Mesenchymal stem cell (in vitro differentiated cells and primary cell): ENCODE measurements around the gene FNBP1.

Source experiments
- DNase-seq: peaks from one replicate; pipeline ENCODE4 v3.0.0-alpha.2; 2013
- H2AFZ ChIP-seq: one replicate; pipeline ENCODE4 v1.6.1; 2013; ENCODE audit warnings: low read depth, mild to moderate bottlenecking, control low read depth, inconsistent platforms, low read length, moderate library complexity
- H2AK5ac ChIP-seq: 2 replicates; pipeline ENCODE4 v1.6.1; 2013; ENCODE audit warnings: low read length, moderate library complexity, mild to moderate bottlenecking, inconsistent platforms; ENCODE audit not compliant: severe bottlenecking
- H2BK120ac ChIP-seq: one replicate; pipeline ENCODE4 v1.6.1; 2013; ENCODE audit warnings: low read depth, mild to moderate bottlenecking, inconsistent platforms, low read length, moderate library complexity
- H2BK12ac ChIP-seq, 2 experiments: one replicate each; pipeline ENCODE4 v1.6.1; 2013; ENCODE audit warnings: inconsistent platforms in 2 of 2, low read length in 2 of 2, mild to moderate bottlenecking in 2 of 2, moderate library complexity in 2 of 2, control low read depth in 1 of 2
- H2BK15ac ChIP-seq: one replicate; pipeline ENCODE4 v1.6.1; 2013; ENCODE audit warnings: mild to moderate bottlenecking, low read depth, inconsistent platforms; ENCODE audit not compliant: poor library complexity, severe bottlenecking
- H2BK5ac ChIP-seq: 2 replicates; pipeline ENCODE4 v1.6.1; 2013; ENCODE audit warnings: low read depth, mild to moderate bottlenecking, low read length, control low read depth, inconsistent platforms; ENCODE audit not compliant: poor library complexity, severe bottlenecking
- H3K14ac ChIP-seq, 2 experiments: one replicate each; pipeline ENCODE4 v1.6.1; 2013; ENCODE audit warnings: inconsistent platforms in 2 of 2, low read length in 2 of 2, control low read depth in 1 of 2, mild to moderate bottlenecking in 1 of 2, moderate library complexity in 1 of 2
- H3K18ac ChIP-seq, 2 experiments: one replicate each; pipeline ENCODE4 v1.6.1; 2013; ENCODE audit warnings: inconsistent platforms in 2 of 2, low read length in 2 of 2, control low read depth in 1 of 2, low read depth in 1 of 2, mild to moderate bottlenecking in 1 of 2
- H3K23ac ChIP-seq, 2 experiments: one replicate each; pipeline ENCODE4 v1.6.1; 2013; ENCODE audit warnings: inconsistent platforms in 2 of 2, low read length in 2 of 2, mild to moderate bottlenecking in 2 of 2, moderate library complexity in 2 of 2, control low read depth in 1 of 2
- H3K27ac ChIP-seq: 2 replicates; pipeline ENCODE4 v1.5.1; 2013; ENCODE audit warnings: mild to moderate bottlenecking, moderate library complexity, low read length, control low read depth, inconsistent platforms; ENCODE audit not compliant: poor library complexity, severe bottlenecking
- H3K27me3 ChIP-seq, 2 experiments: 2 replicates each; pipeline versions ENCODE4 v1.6.1 to v1.7.0; 2013; ENCODE audit warnings: low read length in 2 of 2, mild to moderate bottlenecking in 2 of 2, moderate library complexity in 2 of 2, control low read depth in 1 of 2, inconsistent platforms in 1 of 2; ENCODE audit not compliant: control insufficient read depth in 1 of 2, insufficient read depth in 1 of 2
- H3K36me3 ChIP-seq, 2 experiments: 2 replicates each; pipeline versions ENCODE4 v1.6.1 to v1.7.0; 2013; ENCODE audit warnings: low read length in 2 of 2, control low read depth in 1 of 2, inconsistent platforms in 1 of 2, low read depth in 1 of 2, mild to moderate bottlenecking in 1 of 2; ENCODE audit not compliant: insufficient read depth in 2 of 2, control insufficient read depth in 1 of 2
- H3K4ac ChIP-seq, 2 experiments: one replicate each; pipeline ENCODE4 v1.6.1; 2013; ENCODE audit warnings: inconsistent platforms in 2 of 2, low read length in 2 of 2, mild to moderate bottlenecking in 2 of 2, moderate library complexity in 2 of 2, control low read depth in 1 of 2, low read depth in 1 of 2
- H3K4me1 ChIP-seq: 2 replicates; pipeline ENCODE4 v1.6.1; 2013; ENCODE audit warnings: low read depth, low read length, control low read depth; ENCODE audit not compliant: control insufficient read depth, insufficient read depth
- H3K4me2 ChIP-seq: 2 replicates; pipeline ENCODE4 v1.6.1; 2013; ENCODE audit warnings: low read length, mild to moderate bottlenecking, inconsistent platforms; ENCODE audit not compliant: poor library complexity, severe bottlenecking
- H3K4me3 ChIP-seq, 2 experiments: 2 replicates each; pipeline versions ENCODE4 v1.5.1 to v1.7.0; 2013; ENCODE audit warnings: low read length in 2 of 2, mild to moderate bottlenecking in 2 of 2, control low read depth in 1 of 2, low read depth in 1 of 2; ENCODE audit not compliant: insufficient read depth in 1 of 2
- H3K79me1 ChIP-seq: replicated peaks from 2 replicates; pipeline ENCODE4 v1.6.1; 2013; ENCODE audit warnings: mild to moderate bottlenecking, control low read depth, low read length, inconsistent platforms; ENCODE audit not compliant: poor library complexity, severe bottlenecking
- H3K9ac ChIP-seq: 2 replicates; pipeline ENCODE4 v1.7.0; 2013; ENCODE audit warnings: mild to moderate bottlenecking, low read length, moderate library complexity
- H3K9me3 ChIP-seq: 2 replicates; pipeline ENCODE4 v1.7.0; 2013; ENCODE audit warnings: mild to moderate bottlenecking, low read length; ENCODE audit not compliant: control insufficient read depth
- H4K8ac ChIP-seq: one replicate; pipeline ENCODE4 v1.6.1; 2013; ENCODE audit warnings: inconsistent platforms, mild to moderate bottlenecking, low read length, moderate library complexity
- H4K91ac ChIP-seq: one replicate; pipeline ENCODE4 v1.6.1; 2013; ENCODE audit warnings: mild to moderate bottlenecking, low read length, inconsistent platforms
- WGBS: methylation state at CpG from one replicate; pipeline ENCODE4 v1.1.7; 2013; ENCODE audit warnings: mixed read lengths; 5-methylcytosine and 5-hydroxymethylcytosine counted together

FNBP1 gene

GRCh38 chr9:130049431-130050210 lies 6.6 kb upstream of the FNBP1 start:
- H3K14ac ChIP-seq = no peak overlapping the region
- no peak overlapping the region for H3K27ac ChIP-seq
- WGBS = 100% methylated on average over 5 of the region's 11 CpGs

GRCh38 chr9:130045725-130046450 lies 2.9 kb upstream of the FNBP1 start:
- Histone ChIP-seq H2BK12ac (no peak overlapping the region), H2BK120ac (no peak overlapping the region), H3K14ac (no peak overlapping the region), H2AFZ (no peak overlapping the region), H3K4me2 (no peak overlapping the region), H3K36me3 (peaks cover 0 to 4% of the 10 kb centered on the region in 2 experiments), H4K8ac (no peak overlapping the region), H2BK5ac (no peak overlapping the region), H2BK15ac (no peak overlapping the region), H4K91ac (no peak overlapping the region), H3K4me3 (no peak overlapping the region), H3K9ac (no peak overlapping the region), H3K4ac (no peak overlapping the region), H2AK5ac (no peak overlapping the region), H3K4me1 (peaks cover 12% of the 10 kb centered on the region), H3K27ac (no peak overlapping the region), H3K18ac (no peak overlapping the region), H3K9me3 (no peaks in the 10 kb centered on the region), H3K23ac (no peak overlapping the region), H3K27me3 (no peaks in the 10 kb centered on the region), H3K79me1 (peaks cover 10% of the 10 kb centered on the region)
- no peak for DNase-seq
- WGBS = 92% methylated on average over 2 of the region's 4 CpGs

More at GRCh38 chr9:130049431-130050210, 6.6 kb upstream of the FNBP1 start:
- Histone ChIP-seq H3K18ac (no peak overlapping the region), H3K23ac (no peak overlapping the region), H4K91ac (no peak overlapping the region), H3K4me1 (peaks cover 7% of the 10 kb centered on the region), H3K4me3 (no peak overlapping the region), H3K9me3 (no peaks in the 10 kb centered on the region), H3K4ac (no peak overlapping the region), H3K36me3 (no peaks in the 10 kb centered on the region), H2BK15ac (no peak overlapping the region), H2AFZ (no peak overlapping the region), H4K8ac (no peak overlapping the region), H2BK12ac (no peak overlapping the region), H2AK5ac (no peak overlapping the region), H2BK5ac (no peak overlapping the region), H3K79me1 (peaks cover 8% of the 10 kb centered on the region), H3K4me2 (no peak overlapping the region), H3K27me3 (no peaks in the 10 kb centered on the region), H3K9ac (no peak overlapping the region), H2BK120ac (no peak overlapping the region)
- no peak for DNase-seq

- Histone ChIP-seq H4K8ac (peak overlapping the region; percentile 94), H3K18ac (peak overlapping the region; percentile 88 to 95), H3K9me3 (no peaks in the 10 kb centered on the region), H2AK5ac (no peak overlapping the region), H2BK120ac (peak overlapping the region; percentile 95), H3K4me2 (peak overlapping the region; percentile 88), H3K4me1 (peaks cover 12% of the 10 kb centered on the region), H4K91ac (peak overlapping the region; percentile 57), H3K4me3 (peak overlapping the region; percentile 67 to 85), H2BK15ac (peak overlapping the region; percentile 60), H2AFZ (peak overlapping the region; percentile 6), H2BK5ac (no peak overlapping the region), H3K36me3 (peaks cover 0 to 4% of the 10 kb centered on the region in 2 experiments), H3K9ac (peak overlapping the region; percentile 88), H3K27ac (peak overlapping the region; percentile 40), H3K23ac (no peak overlapping the region), H2BK12ac (peak overlapping the region; percentile 7 to 28), H3K27me3 (no peaks in the 10 kb centered on the region), H3K14ac (peak overlapping the region in 1 of 2 experiments; percentile 57), H3K4ac (peak overlapping the region; percentile 34 to 95), H3K79me1 (peaks cover 11% of the 10 kb centered on the region)
- DNase-seq = peak; percentile 70
- WGBS = 40% methylated on average over 36 of the region's 37 CpGs
Observed at GRCh38 chr9:130043654-130044623, 950 bp upstream of the FNBP1 start.
